ENCODE results near the gene THAP10. TPM values are rescaled to one million over a fixed set of nuclear protein-coding genes. Genes with fewer than 3 reads are reported as not detected.

THAP10 gene
- total and polyA plus RNA-seq, 10 donors, result 0.41 to 1.4 (median 0.78) TPM

- intact Hi-C loops (cut with DNase I; ENCODE audit: low total_unique reads), result no loop called here
- Histone ChIP-seq H3K9me3 (peaks cover 0 to 4% (median 0%) of the 10 kb centered on the region in 8 donors), H3K27me3 (replicated peaks in 1 of 7) (no peaks in the 10 kb centered on the region), H3K4me1 (no peaks in the 10 kb centered on the region), H3K27ac (no peak overlapping the region), H3K36me3 (peaks cover 0 to 7% (median 0%) of the 10 kb centered on the region in 6 donors), H3K4me3 (no peak overlapping the region)
- 92 to 100% (median 95%) methylated on average over 1 of the region's 1 CpG for WGBS, 5 donors
- DNase-seq, result no peak
- TF ChIP-seq POLR2A (IDR thresholded peaks at IDR 0.05) (no peak), POLR2AphosphoS5 (IDR thresholded peaks at IDR 0.05) (no peak)
- TF ChIP-seq, protein P1, sequence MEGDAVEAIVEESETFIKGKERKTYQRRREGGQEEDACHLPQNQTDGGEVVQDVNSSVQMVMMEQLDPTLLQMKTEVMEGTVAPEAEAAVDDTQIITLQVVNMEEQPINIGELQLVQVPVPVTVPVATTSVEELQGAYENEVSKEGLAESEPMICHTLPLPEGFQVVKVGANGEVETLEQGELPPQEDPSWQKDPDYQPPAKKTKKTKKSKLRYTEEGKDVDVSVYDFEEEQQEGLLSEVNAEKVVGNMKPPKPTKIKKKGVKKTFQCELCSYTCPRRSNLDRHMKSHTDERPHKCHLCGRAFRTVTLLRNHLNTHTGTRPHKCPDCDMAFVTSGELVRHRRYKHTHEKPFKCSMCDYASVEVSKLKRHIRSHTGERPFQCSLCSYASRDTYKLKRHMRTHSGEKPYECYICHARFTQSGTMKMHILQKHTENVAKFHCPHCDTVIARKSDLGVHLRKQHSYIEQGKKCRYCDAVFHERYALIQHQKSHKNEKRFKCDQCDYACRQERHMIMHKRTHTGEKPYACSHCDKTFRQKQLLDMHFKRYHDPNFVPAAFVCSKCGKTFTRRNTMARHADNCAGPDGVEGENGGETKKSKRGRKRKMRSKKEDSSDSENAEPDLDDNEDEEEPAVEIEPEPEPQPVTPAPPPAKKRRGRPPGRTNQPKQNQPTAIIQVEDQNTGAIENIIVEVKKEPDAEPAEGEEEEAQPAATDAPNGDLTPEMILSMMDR (IDR thresholded peaks at IDR 0.05 in 8 of 11, conservative IDR thresholded peaks at IDR 0.05 in 3 of 11), result no peak
These were observed 9.9 kb upstream of the THAP10 start for GRCh38 chr15:70902107-70902506.

GRCh38 chr15:70892912-70893560 lies 803 bp upstream of the THAP10 start:
- H3K4me3 ChIP-seq, result peak overlapping the region; percentile 70 to 87 (median 74)
- H3K9me3 ChIP-seq, result no peaks in the 10 kb centered on the region
- H3K27me3 ChIP-seq (replicated peaks in 1 of 7), result peaks cover 0 to 26% (median 3%) of the 10 kb centered on the region in 7 donors
- 5 to 12% (median 7%) methylated on average over 10 of the region's 10 CpGs for WGBS, 5 donors
- TF ChIP-seq POLR2AphosphoS5 (IDR thresholded peaks at IDR 0.05) (no peak), POLR2A (IDR thresholded peaks at IDR 0.05) (no peak)
- TF ChIP-seq, protein P1 (IDR thresholded peaks at IDR 0.05 in 8 of 11, conservative IDR thresholded peaks at IDR 0.05 in 3 of 11), result peak in 3 of 11 experiments; percentile 12 to 25 (median 20)
- intact Hi-C loops (cut with DNase I; ENCODE audit: low total_unique reads), result no loop called here
- DNase-seq, result peak; percentile 58
- H3K27ac ChIP-seq, result peak overlapping the region in 7 of 8 donors; percentile 32 to 75 (median 67)
- H3K36me3 ChIP-seq, result no peaks in the 10 kb centered on the region
- peaks cover 0 to 32% (median 15%) of the 10 kb centered on the region in 6 donors for H3K4me1 ChIP-seq

DNA sequence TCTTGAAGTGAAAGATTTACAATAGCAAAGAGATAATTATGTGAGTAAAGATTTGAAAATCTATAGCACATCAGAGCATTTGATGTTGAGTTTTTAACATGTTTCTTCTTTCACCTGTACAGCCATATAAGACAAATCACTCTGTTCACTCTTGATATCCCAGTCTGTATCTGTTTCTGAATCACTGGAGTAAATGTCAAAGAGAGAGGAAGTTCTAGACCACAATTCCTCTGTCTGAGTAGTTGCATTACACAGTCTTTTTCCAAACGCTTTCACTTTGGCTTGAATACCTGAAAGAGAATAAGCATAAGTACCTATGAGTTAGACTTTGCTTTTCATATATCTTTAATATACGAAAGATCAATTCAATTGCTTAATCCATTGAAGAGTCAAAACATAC lies 9.9 kb downstream of the THAP10 start:
- H3K9me3 ChIP-seq, result no peaks in the 10 kb centered on the region
- intact Hi-C loops (cut with DNase I; ENCODE audit: low total_unique reads), result no loop called here
- no peak overlapping the region for H3K27ac ChIP-seq
- DNase-seq, result no peak
- no peak overlapping the region for H3K4me3 ChIP-seq
- 58 to 66% (median 60%) methylated on average over 2 of the region's 2 CpGs for WGBS, 5 donors
- no peaks in the 10 kb centered on the region for H3K36me3 ChIP-seq
- no peaks in the 10 kb centered on the region for H3K4me1 ChIP-seq
- no peak for TF ChIP-seq POLR2A (IDR thresholded peaks at IDR 0.05)
- TF ChIP-seq, protein P1 (IDR thresholded peaks at IDR 0.05 in 8 of 11, conservative IDR thresholded peaks at IDR 0.05 in 3 of 11), result no peak
- TF ChIP-seq POLR2AphosphoS5 (IDR thresholded peaks at IDR 0.05), result no peak
- H3K27me3 ChIP-seq (replicated peaks in 1 of 7), result no peaks in the 10 kb centered on the region

DNA sequence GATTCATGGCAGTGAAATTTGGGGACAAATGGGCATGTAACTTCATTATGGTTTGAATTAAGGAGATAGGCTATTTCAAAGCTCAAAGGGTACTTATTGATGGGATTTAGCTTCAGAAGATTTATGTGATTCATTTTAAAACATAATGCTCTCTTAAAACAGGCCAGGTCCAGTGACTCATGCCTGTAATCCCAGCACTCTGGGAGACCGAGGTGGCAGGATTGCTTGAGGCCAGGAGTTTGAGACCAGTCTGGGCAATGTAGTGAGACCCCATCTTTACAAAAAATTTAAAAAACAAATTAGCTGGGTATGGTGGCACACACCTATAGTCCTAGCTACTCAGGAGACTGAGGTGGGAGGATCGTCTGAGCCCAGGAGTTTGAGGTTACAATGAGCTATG lies 11.5 kb downstream of the THAP10 start:
- 79 to 93% (median 90%) methylated on average over 2 of the region's 2 CpGs for WGBS, 5 donors
- intact Hi-C loops (cut with DNase I; ENCODE audit: low total_unique reads), result no loop called here
- TF ChIP-seq POLR2A (IDR thresholded peaks at IDR 0.05) (no peak), POLR2AphosphoS5 (IDR thresholded peaks at IDR 0.05) (no peak)
- TF ChIP-seq, protein P1 (IDR thresholded peaks at IDR 0.05 in 8 of 11, conservative IDR thresholded peaks at IDR 0.05 in 3 of 11), result no peak

More for the DNA sequence above, 11.5 kb downstream of the THAP10 start:
- Histone ChIP-seq H3K27me3 (replicated peaks in 1 of 7) (no peaks in the 10 kb centered on the region), H3K36me3 (no peaks in the 10 kb centered on the region), H3K9me3 (no peaks in the 10 kb centered on the region), H3K4me3 (no peak overlapping the region), H3K4me1 (no peaks in the 10 kb centered on the region), H3K27ac (no peak overlapping the region)
- no peak for DNase-seq
